ENCODE measurements around the gene IL17RC.
"Not testable (repeated sequence)": the region's sequence is repeated elsewhere in the genome, so short reads cannot be mapped to it uniquely, and the experiment has no call there.

The IL17RC gene

DNA sequence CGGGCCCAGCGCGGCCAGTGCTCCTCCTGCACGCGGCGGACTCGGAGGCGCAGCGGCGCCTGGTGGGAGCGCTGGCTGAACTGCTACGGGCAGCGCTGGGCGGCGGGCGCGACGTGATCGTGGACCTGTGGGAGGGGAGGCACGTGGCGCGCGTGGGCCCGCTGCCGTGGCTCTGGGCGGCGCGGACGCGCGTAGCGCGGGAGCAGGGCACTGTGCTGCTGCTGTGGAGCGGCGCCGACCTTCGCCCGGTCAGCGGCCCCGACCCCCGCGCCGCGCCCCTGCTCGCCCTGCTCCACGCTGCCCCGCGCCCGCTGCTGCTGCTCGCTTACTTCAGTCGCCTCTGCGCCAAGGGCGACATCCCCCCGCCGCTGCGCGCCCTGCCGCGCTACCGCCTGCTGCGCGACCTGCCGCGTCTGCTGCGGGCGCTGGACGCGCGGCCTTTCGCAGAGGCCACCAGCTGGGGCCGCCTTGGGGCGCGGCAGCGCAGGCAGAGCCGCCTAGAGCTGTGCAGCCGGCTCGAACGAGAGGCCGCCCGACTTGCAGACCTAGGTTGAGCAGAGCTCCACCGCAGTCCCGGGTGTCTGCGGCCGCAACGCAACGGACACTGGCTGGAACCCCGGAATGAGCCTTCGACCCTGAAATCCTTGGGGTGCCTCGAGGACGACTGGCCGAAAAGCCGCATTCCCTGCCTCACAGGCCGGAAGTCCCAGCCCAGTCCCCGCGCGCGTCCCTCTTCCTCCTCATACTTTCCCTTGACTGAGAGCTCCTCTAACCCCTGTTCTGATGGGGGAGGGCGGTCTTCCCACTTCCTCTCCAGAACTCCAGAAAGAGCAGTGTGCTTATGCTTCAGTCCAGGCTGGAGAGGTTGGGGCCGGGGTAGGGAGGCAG, 1.4 kb upstream of the IL17RC start:
- DNase-seq (ENCODE audit: low spot score): peak; percentile 54

DNA sequence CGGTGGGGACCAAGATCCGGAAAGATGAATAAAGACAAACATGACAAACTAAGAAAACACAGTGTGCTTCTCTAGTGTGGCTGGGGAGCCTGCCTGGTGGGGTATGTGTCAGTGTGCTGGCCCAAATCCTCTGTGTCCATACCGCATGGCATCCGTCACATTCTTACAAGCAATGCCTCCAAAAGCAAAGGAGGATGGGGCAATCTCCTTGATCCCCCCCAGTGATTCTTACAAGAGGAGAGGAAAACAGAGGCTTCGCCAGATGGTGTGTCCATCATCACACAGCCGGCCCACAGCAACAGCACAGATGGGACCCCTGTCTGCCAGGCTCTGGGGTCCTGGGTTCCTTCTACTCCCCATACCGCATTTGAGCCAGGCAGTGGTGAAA, 558 bp upstream of the IL17RC start:
- peak; percentile 54 for DNase-seq (ENCODE audit: low spot score)

DNA sequence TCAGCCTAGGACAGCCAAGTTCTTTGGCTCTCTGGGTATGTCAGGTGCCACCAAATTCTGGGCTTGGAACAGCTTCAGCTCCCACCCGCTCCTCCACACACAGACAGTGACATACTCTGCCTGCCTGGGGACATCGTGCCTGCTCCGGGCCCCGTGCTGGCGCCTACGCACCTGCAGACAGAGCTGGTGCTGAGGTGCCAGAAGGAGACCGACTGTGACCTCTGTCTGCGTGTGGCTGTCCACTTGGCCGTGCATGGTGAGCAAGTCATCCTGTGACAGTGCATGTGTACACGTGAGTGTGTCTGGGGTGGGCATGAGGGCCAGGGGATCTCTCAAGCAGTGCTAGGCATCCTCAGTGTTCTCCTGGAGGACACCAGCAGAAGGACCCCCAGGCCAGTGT, 922 bp downstream of the IL17RC start:
- no peak for DNase-seq (ENCODE audit: low spot score)

DNA sequence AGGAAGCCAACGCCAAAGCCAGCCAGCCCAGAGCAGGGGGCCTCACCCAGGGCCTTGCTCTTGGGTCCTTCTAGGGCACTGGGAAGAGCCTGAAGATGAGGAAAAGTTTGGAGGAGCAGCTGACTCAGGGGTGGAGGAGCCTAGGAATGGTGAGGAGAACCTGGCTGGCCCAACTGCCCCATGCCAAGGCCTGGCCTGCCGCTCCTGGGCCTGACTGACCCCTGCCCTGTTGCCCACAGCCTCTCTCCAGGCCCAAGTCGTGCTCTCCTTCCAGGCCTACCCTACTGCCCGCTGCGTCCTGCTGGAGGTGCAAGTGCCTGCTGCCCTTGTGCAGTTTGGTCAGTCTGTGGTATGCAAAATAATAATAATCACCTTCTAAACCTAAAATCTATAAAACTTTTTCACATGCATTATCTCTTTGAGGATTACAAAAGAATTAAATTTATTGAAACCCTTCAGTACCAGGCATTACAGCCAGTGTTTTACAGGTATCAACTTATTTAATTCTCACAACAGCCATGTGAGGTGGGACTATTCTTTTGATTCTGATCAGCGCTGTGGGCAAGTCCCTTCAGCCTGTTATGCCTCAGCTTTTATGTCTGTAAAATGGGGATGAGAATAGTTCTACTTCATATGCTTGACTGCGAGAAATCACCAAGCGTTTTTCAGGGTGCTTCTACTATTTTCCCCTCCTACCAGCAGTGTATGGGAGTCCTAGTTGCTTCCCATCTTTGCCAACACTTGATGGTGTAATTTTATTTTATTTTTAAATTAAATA, 1.6 kb downstream of the IL17RC start:
- no peak for DNase-seq (ENCODE audit: low spot score)

DNA sequence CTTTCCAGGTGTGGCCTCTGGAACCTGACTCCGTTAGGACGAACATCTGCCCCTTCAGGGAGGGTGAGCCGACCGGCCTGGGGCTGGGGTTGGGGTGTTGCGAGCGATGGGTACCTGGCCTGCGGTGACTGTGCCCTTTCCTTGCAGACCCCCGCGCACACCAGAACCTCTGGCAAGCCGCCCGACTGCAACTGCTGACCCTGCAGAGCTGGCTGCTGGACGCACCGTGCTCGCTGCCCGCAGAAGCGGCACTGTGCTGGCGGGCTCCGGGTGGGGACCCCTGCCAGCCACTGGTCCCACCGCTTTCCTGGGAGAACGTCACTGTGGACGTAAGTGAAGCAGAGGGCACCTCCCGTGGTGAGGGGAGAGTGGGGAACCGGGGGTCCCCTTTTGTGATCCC, 11.3 kb downstream of the IL17RC start:
- DNase-seq (ENCODE audit: low spot score): no peak

DNA sequence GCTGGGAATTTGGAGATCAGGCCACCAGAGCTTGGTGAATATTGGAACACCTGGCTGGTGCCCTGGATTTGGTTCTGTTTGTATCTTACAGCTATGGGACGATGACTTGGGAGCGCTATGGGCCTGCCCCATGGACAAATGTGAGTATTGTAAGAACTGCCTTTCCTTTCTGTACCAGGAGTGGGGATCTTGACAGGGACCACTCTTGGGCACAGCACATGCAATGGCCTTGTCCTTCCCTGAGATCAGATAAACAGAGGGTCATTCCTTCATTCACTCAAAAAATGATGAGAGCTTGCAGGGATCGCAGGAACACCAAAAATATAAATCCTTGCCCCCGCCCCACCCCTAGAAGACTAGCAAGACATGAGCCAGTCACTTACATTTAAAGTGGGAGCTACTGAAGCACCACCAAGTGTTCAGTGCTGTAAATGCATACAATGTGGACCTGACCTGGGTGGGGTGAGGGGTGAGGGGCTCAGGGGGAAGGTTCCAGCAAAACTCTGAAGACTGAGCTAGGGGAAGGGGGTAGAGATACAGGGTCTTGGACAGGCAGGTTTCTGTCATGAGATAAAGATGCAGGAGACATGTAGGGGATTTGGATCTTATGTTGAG, 14.0 kb downstream of the IL17RC start:
- DNase-seq (ENCODE audit: low spot score): no peak

DNA sequence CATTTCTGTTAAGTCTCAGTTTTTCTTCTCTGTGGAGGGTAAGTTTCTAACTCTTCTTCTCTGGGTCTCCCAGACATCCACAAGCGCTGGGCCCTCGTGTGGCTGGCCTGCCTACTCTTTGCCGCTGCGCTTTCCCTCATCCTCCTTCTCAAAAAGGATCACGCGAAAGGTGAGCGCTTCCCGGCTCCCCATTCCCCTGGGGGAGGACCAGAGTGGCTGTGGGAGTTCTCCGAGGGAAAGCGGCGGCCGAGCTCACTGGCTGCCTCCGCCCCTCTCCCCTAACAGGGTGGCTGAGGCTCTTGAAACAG, 15.6 kb downstream of the IL17RC start:
- no peak for DNase-seq (ENCODE audit: low spot score)

DNA sequence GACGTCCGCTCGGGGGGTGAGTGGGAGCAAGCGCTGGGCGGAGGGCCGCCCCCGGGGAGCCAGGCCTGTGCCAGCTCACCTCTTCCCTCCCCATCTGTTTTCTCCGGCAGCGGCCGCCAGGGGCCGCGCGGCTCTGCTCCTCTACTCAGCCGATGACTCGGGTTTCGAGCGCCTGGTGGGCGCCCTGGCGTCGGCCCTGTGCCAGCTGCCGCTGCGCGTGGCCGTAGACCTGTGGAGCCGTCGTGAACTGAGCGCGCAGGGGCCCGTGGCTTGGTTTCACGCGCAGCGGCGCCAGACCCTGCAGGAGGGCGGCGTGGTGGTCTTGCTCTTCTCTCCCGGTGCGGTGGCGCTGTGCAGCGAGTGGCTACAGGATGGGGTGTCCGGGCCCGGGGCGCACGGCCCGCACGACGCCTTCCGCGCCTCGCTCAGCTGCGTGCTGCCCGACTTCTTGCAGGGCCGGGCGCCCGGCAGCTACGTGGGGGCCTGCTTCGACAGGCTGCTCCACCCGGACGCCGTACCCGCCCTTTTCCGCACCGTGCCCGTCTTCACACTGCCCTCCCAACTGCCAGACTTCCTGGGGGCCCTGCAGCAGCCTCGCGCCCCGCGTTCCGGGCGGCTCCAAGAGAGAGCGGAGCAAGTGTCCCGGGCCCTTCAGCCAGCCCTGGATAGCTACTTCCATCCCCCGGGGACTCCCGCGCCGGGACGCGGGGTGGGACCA, 16.1 kb downstream of the IL17RC start:
- peak; percentile 77 for DNase-seq (ENCODE audit: low spot score)

DNA sequence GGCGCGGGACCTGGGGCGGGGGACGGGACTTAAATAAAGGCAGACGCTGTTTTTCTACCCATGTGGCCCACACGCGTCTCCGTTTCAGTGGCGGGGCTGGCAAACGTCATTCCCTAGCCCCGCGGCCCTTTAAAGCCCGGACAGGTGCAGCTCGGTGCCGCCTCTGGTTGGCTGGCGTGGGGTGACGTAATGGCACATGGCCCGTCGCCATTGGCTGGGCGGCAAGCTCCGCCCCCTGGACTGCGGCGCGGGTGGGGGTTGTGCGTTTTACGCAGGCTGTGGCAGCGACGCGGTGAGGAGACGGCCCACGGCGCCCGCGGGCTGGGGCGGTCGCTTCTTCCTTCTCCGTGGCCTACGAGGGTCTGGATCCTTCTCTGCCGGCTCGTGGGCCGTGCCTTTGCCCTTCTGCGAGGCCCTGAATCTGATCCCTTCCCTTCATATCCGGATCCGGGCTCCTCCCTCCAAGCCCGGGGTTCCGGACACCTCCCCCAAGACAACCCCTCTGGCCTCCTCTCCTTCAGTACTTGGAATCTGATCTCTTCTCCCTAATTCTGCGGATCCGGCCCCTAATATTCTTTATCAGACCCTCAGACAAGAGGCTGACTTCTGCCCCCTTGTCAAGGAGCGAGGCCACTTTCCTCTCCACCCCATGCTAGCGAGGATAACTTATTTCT, 16.8 kb downstream of the IL17RC start, which contains the start of gene CRELD1:
Gene CRELD1 (plus strand): TSS at position 274 of the 674 bp plus-strand sequence. CDS start 605 bp downstream, outside the sequence.
- DNase-seq (ENCODE audit: low spot score): peak; percentile 91

DNA sequence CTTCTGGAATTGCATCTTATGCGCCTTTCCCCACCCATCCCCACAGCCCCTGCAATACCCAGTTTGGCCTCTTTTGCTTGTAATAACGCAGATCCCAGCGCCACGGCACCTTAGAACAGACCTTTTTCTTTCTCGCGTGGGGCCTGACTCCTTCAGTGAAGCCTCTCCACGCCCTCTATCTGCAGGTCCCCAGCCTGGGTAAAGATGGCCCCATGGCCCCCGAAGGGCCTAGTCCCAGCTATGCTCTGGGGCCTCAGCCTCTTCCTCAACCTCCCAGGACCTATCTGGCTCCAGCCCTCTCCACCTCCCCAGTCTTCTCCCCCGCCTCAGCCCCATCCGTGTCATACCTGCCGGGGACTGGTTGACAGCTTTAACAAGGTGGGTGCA, 17.3 kb downstream of the IL17RC start:
- no peak for DNase-seq (ENCODE audit: low spot score)

DNA sequence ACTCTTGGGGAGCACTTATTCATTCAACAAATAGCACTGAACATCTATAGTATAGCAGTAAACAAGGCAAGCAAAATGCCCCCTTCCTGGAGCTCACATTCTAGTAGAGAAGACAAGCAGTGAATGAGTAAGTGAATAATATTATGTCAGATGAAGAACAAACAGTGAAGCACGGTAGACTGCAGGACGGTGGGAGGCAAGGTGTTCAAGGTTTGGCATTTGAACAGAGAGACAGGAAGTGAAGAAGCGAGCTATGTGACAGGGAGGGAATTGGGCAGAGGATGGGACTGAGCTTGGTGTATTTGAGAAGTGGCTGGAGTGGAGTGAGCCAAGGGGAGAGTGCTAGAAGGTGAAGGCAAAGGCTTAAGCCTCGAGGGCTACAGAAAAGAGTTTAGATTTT, 18.1 kb downstream of the IL17RC start:
- DNase-seq (ENCODE audit: low spot score): no peak

DNA sequence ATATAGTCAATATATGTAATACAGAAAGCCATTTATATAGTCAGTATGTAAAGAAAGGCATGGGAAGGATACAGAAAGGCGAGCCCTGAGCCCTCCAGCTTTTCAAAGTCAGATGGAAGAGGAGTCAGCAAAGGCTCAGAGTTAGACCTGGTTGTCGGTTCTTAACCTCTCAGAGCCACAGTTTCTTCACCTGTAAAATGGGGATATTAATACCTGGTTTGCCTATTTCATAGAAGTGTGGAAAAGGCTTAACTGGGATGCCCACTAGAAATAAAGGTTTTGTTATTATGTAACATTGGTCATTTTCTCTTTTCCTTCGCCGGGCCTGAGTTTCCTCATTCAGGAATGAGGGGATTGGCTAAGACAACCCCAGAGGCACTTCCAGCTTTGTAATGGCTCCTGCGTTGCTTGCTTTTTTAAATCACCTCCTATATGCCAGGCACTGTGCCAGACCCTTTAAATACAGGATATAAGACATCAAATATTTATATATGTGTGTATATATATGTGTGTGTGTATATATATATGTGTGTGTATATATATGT, 19.1 kb downstream of the IL17RC start:
- DNase-seq (ENCODE audit: low spot score): no peak

DNA sequence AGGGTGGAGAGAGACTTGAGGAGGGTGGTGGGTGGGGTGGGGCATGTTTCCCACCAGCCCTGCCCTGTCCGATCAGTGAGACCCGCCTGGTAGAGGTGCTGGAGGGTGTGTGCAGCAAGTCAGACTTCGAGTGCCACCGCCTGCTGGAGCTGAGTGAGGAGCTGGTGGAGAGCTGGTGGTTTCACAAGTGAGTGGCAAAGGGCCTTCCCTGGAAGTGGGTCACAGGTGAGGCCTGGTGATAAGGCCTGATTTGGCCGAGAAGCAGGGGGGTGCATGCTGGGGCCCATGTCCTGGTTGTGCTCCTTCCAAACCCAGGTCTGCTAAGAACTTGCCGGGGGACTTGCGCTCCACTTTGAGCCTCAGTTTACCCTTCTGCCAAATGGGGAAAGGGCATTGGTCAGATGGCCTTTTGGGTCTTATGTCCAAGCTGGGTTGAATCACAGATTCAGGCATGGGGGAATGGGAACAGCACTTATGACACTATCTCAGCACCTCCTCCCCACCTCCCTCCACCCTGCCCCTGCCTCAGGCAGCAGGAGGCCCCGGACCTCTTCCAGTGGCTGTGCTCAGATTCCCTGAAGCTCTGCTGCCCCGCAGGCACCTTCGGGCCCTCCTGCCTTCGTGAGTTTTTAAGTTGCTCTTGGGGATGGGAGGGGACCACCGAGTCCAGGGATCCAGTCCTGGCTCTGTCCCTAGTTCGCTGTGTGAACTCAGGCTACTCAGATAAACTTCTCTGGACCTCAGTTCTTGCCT, 20.8 kb downstream of the IL17RC start:
- DNase-seq (ENCODE audit: low spot score): no peak

DNA sequence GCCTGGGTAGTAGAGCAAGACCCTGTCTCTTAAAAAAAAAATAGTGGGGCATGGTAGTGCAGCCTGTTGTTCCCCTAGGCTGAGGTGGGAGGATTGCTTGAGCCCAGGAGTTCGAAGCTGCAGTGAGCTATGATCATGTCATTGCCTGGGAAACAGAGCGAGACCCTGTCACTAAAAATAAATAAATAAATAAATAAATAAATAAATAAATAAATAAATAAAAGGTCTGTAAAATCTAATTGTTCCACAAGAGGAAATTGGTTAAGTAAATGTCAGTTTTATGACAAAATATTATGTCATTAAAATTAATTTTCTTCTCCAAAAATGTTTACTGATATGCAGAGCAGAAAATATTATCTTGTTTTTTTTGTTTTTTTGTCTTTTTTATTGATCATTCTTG, 22.1 kb downstream of the IL17RC start:
- no peak for DNase-seq (ENCODE audit: low spot score)

DNA sequence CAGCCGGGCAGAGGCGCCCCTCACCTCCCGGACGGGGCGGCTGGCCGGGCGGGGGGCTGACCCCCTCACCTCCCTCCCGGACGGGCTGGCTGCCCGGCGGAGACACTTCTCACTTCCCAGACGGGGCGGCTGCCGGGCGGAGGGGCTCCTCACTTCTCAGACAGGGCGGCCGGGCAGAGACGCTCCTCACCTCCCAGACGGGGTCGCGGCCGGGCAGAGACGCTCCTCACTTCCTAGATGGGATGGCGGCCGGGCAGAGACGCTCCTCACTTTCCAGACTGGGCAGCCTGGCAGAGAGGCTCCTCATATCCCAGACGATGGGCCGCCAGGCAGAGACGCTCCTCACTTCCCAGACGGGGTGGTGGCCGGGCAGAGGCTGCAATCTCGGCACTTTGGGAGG, 23.0 kb downstream of the IL17RC start:
- DNase-seq (ENCODE audit: low spot score): not testable (repeated sequence)

DNA sequence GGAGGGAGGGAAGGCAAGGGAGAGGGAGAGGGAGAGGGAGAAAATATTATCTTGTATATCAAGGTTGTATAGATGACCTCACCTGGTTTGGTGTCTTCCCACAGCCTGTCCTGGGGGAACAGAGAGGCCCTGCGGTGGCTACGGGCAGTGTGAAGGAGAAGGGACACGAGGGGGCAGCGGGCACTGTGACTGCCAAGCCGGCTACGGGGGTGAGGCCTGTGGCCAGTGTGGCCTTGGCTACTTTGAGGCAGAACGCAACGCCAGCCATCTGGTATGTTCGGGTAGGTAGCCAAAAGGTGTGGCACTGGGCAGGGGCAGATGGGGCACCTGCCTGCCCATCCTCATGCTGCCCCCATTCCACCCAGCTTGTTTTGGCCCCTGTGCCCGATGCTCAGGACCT, 23.8 kb downstream of the IL17RC start:
- no peak for DNase-seq (ENCODE audit: low spot score)

DNA sequence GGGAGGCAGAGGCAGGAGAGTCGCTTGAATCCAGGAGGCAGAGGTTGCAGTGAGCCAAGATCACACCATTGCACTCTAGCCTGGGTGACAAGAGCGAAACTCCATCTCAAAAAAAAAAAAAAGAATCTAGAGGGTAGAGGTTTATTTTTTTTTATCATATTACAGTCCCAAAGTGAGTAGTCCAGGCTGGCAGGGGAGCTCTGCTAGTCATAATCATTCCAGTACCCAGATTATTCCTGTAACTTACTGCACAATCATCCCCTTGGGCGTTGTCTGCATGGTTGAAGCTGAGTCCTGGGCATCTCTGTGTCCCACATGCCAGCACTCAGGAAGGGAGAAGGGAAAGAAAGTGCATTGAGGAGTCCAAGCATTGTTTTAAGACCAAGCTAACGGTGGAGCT, 25.3 kb downstream of the IL17RC start:
- DNase-seq (ENCODE audit: low spot score): no peak

DNA sequence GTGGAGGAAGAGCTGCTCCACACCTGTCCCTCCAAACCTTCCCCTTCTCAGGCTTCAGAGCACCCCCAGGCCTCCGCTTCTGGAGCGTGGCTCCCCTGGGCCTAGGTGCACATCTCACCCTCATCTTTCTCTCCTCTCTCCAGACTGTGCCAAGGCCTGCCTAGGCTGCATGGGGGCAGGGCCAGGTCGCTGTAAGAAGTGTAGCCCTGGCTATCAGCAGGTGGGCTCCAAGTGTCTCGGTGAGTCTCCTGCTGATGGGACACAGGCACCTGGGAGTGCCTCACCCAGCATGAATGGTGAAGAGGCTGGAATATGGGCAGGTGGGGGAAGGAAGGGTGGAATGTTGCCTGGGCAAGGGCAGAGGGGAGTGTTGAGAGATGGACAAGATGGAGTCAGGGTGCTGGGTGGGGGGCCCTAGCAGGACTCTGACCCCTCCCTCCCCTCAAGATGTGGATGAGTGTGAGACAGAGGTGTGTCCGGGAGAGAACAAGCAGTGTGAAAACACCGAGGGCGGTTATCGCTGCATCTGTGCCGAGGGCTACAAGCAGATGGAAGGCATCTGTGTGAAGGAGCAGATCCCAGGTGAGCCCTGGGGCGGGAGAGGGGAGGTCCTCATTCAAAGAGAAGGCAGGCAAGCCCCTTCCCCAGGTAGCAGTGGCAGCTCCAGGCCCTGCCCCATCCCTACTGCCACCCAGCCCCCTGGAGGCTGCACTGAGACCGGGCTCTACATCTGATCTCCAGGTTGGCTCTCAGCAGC, 26.2 kb downstream of the IL17RC start:
- DNase-seq (ENCODE audit: low spot score): no peak

DNA sequence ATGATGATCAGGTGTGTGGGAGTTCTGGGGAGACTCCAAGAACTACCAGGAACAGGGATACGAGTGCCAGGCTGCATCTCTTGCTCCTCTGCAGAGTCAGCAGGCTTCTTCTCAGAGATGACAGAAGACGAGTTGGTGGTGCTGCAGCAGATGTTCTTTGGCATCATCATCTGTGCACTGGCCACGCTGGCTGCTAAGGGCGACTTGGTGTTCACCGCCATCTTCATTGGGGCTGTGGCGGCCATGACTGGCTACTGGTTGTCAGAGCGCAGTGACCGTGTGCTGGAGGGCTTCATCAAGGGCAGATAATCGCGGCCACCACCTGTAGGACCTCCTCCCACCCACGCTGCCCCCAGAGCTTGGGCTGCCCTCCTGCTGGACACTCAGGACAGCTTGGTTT, 27.4 kb downstream of the IL17RC start:
- no peak for DNase-seq (ENCODE audit: low spot score)

DNA sequence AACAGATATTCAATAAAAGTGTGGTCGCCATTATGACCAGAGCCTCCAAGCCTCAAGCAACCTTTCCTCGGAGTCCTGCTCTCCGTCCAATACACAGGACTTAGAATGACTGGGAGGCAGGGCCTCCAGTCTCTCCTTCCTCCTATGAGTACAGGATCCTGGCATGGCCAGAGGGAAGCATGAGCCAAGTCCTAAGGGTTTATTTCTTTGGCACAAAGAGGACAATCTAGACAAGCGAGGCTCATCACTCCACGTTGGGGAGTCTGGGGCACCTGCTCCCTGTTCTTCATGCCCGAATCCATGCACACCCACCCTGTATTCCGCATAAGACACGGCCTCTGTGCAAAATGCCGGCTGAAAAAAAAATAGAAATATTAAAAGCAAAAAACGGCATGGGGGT, 28.5 kb downstream of the IL17RC start:
- no peak for DNase-seq (ENCODE audit: low spot score)

Data from AG08395 (cell line).